NCI-H146 treated with DMSO at 0.1 percent for 48 hours (cell line): ENCODE results near the gene TMEM158.

ENCODE experiments used
- DNase-seq: peaks from one replicate; lab custom pipeline; 2025; ENCODE audit not compliant: unreplicated experiment; lab: John Stamatoyannopoulos, UW

The TMEM158 gene

GRCh38 chr3:45176912-45177311 lies 49.2 kb downstream of the TMEM158 start:
- no peak for DNase-seq
